OCI-LY7 (cell line): Measurements from ENCODE around the gene FBXO17.

Experiments used
- CTCF ChIP-seq: fragments of 200-600 bp; sonication (generic); conservative IDR thresholded peaks from 2 replicates; pipeline ENCODE4 v1.5.1; 2014; ENCODE audit warnings: mild to moderate bottlenecking, antibody characterized with exemption, low read length, moderate library complexity, mixed read lengths
- EZH2phosphoT487 ChIP-seq: fragments of 200-600 bp; sonication (generic); IDR thresholded peaks from 2 replicates; pipeline ENCODE4 v1.6.1; 2018; ENCODE audit warnings: low read depth, borderline replicate concordance, mild to moderate bottlenecking, mixed run types, antibody characterized with exemption, low read length, moderate library complexity, mixed read lengths

GRCh38 chr19:38908911-38909310, 66.6 kb downstream of the FBXO17 start:
- TF ChIP-seq CTCF (no peak), EZH2phosphoT487 (no peak)
